ENCODE data around the gene CDH18.
"Not testable (repeated sequence)": the region's sequence is repeated elsewhere in the genome, so short reads cannot be mapped to it uniquely, and the experiment has no call there.

Gene CDH18

GRCh38 chr5:19855031-19855430, 133.0 kb downstream of the CDH18 start:
- DNase-seq = no peak

DNA sequence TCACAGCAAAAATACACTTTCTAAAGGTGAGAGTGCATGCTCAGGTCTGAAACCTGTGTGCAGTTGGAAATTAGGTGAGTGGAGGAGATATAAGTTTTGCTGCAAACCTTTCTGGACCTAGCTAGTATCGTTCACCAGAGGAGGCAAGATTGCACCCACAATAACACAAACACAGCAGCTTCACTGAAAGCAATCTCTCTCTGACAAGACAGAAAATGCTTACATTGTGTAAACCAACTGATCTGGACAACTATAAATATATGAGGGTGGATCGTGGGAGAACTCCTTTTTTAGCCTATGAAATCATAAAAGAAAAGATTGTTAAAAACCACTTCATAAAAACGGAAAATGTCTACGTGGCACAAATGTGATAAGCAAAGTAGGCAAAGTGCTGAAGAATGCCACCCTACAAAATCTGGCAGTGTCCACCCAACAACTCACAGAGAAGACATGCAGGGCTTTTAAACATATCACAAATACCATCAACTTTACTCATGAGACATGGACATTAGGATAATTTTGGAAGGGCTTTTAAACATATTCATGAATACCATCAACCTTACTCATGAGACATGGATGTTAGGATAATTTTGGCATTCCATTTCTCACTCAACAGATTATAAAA, 134.3 kb downstream of the CDH18 start:
- no peak for DNase-seq

DNA sequence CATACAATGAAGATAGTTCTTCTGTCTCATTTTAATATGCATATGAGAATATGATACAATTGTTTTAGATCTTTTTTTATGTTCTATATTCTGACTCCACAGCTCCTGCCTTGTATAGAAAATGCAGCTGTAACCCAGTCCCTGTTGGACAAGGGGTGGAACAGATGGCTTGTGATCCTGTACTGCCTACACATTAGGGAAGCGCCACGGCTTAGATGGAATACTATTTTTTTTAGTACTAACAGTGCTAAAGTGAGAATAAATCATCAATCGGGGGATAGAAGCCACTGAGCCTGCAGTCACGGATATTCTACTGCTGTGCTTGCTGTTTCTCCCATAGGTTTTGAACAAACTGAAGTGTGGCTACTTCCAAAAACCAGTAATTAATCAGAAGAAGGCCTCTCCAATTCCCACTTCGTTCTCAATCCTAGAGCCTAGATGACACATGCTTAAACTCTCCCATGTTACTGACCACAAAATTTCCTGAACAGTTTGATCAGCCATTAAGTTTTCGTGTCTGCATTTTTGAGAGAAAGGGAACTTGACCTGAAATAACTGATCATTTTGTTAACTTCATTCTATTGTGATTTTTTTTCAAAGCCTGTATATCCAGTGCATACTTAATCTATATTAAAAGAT, 150.3 kb downstream of the CDH18 start:
- DNase-seq = no peak

- DNase-seq = no peak
These were observed 152.6 kb downstream of the CDH18 start for GRCh38 chr5:19835442-19835841.

DNA sequence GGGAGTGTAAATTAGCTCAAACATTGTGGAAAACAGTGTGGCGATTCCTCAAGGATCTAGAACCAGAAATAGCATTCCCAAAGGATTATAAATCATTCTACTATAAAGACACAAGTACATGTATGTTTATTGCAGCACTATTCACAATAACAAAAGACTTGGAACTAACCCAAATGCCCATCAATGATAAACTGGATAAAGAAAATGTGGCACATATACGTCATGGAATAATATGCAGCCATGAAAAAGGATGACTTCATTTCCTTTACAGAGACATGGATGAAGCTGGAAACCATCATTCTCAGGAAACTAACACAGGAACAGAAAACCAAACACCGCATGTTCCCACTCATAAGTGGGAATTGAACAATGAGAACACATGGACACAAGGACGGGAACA, 175.3 kb downstream of the CDH18 start:
- DNase-seq = not testable (repeated sequence)

DNA sequence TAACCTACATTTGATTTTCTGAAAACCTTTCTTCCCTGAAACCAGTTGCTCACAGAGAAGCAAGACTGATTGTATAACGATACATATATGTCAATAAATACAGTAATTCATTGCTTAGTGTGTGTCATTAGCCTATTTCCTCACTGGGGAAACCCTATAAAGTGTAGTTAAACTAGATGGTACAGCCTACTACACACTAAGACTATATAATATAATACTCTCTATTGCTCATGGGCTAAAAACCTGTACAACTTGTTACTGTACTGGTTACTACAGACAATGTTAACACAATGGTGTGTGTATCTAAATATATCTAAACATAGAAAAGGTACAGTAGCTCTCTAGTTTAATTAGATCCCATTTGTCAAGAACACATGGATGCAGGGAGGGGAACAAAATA, 181.2 kb downstream of the CDH18 start:
- DNase-seq = no peak

- DNase-seq = no peak
These were observed 185.3 kb downstream of the CDH18 start for GRCh38 chr5:19802686-19803085.

- DNase-seq = no peak
These were observed 192.8 kb downstream of the CDH18 start for GRCh38 chr5:19795218-19795617.

GRCh38 chr5:19790829-19791466, 197.1 kb downstream of the CDH18 start:
- no peak for DNase-seq

GRCh38 chr5:19782566-19782965, 205.4 kb downstream of the CDH18 start:
- no peak for DNase-seq

DNA sequence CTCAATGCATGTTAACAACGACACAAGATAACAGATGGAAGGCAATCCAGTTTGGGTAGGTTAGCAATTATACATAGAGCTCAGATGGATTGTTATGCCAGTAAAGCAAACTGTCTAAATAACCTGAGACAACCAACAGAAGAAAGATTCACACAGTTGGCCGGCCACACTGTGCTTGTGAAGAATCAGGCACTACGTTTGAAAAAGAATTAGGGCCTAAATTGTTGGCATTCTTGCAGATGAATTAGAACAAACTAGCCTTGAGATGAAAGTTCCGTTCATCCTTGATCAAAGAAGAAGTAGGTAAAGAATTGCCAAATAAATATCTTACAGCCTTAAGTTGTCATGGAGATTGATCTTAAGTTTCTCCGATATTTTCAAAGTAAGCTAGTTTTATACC, 210.6 kb downstream of the CDH18 start:
- no peak for DNase-seq

DNA sequence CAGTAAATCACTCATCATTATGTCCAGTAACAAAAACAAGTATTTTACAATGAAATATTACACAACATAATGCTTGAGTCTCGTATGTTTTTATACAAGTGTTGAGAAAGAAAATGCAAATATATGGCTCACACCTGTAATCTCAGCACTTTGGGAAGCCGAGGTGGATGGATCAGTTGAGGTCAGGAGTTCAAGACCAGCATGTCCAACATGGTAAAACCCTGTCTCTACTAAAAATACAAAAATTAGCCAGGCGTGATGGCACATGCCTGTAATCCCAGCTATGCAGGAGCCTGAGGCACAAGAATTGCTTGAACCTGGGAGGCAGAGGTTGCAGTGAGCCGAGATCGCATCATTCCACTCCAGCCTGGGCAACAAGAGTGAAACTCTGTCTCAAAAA, 211.1 kb downstream of the CDH18 start:
- DNase-seq = not testable (repeated sequence)

DNA sequence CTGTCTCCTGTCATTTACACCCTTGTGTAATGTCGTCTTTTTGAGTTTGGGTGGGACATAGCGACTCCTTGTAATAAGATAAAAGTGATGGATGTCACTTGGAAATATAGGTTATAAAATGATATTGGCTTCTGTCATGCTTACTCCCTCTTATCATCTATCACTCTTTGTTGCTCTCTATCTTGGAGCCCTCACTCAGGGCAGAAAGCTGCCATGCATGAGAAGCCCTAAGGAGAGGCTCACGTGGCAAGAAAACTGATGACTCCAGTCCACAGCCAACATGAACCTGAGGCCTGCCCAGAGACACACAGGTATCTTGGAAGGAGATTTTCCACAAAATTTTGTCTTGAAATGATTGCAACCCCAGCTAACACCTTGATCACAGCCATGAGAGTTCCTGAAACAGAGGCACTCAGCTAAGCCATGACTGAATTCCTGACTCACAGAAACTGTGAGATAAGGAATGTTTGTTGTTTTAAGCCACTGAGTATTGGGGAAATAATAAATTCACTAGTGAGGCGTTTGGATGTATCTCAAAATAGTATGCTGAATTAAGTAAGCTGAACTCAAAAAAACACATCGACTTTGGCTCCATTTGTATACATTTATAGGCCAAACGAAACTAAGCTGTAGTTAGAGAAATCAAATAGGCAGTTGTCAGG, 216.7 kb downstream of the CDH18 start:
- no peak for DNase-seq

DNA sequence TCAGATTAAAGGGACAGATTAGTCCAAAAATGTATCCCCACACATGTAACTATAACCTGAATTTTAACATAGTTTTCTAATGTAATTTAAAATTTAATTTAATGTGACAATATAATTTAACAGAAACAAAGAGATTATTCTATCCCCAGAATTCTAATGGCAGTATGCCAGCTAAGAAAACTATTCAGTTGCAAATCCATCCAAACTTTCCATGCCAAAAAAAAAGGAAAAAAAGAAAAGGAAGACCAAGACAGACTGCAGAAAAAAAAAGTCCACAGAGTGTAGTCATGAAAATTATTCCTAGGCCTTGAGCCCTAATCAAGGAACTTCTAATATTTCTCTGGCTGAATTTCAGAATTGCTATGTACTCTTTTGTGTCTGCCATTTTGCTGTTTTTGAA, 217.6 kb downstream of the CDH18 start:
- DNase-seq = no peak

DNA sequence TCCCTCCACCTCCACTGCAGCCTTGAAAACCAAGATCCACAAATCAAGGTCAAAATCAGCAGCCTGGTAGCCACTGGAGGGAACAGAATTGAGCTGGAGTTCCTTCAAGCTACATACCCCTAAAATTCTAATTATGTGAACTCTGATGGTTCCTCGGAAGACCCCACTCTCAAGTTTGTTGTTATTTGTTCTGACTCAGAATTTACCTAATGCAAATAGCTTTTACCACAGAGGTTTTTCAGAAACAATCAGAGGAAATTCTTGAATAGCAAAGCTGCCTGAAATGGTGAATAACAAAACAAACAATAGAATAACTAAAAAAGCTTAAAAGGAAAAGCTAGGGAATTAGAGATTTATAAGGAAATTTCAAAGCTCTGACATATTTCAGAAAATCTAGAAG, 220.0 kb downstream of the CDH18 start:
- no peak for DNase-seq

GRCh38 chr5:19753579-19753978, 234.4 kb downstream of the CDH18 start:
- DNase-seq = no peak

DNA sequence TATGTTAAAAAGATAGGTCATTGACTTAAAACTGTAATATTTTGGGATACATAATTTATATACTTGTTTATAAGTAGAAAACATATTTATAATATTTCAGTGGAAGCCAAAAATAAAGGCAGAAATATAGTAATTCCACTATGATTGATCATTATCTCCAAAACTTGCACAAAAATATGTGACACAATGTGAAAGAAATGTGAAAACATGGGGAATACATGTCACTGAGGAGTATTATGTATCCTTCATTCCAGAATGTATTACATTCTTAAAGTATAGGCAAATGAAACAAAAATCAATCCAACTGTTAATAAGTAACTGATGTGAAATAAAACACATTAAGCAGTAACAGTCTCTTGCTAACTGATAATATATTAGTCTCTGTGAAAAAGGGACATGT, 236.7 kb downstream of the CDH18 start:
- no peak for DNase-seq

DNA sequence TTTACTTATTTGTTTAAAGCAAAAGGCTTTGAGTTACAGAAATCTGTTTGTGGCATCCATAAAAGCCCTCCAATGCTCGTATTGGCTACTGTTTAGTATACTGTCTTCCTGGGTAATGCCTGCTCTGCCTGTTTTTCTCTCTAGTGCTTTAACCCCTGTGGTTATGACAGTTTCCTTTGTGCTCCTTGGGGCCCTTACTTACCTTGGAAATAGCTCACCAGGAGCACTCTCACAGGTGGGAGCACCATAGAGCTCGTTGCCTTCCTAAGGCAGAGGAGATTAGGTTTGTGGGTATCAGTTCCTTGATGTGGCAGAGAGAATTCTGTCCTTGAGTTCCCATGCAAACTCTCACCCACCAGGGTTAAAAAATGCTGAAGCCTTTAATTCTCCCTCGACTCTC, 242.8 kb downstream of the CDH18 start:
- DNase-seq = no peak

DNA sequence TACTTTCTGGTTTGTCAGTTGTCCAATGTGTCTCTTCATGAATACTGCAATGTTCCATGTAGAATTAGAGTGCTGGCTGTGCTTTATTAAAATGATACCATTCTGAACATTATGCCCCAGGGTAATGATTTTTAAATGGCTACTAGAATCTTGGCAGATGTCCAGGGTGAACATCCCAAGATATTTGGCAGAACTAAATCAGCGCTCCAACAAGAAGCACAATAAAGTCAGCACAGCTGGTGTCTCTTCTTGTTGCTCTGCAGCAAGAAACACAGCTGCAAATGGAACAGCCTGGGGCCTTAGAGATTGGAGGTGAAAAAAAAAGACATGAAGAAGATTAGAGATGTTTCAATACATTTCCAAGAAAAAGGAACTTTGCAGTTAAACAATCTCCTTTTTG, 248.3 kb downstream of the CDH18 start:
- no peak for DNase-seq

- no peak for DNase-seq
These were observed 253.2 kb downstream of the CDH18 start for GRCh38 chr5:19734776-19735175.

DNA sequence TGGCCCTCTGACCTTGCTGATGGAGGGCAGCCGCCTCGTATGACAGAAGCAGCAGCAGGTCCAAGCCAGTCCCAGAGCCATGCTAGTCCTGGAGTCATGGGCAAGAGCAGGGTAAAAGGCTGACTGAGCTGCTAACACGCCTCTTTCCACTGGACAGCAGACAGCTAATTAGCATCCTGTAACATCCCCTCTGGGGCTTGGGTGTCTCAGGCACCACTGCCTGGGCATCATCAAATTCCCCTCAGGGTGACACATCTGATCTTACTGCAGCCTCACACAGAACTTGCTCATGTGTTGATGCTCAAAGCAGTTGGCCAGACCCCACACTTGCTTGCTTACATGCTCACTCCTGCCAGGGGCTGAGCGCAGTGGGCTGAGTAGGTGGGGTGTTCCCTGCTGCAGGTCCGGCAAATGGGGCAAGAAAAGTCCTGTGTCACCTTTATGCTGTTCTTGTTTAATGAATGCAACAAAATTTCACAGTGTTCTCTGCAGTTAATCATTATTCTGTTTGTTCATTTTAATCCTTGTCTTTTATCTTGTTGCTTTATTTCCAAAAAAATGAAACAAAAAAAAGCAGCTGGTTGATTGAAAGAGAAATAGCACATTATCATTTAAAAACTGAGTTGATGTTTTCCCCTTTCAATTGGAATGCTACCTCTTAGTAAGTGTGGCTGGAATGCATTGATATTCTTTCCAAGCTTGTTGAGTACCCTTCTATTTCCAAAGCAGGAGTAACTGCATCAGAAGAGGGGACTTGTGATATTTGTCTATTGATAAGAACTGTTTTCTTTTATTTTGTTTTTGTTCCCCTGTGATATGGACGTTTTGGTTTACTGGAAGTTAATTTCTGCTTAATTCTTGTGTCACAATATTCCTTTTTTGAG, 254.1 kb downstream of the CDH18 start:
- no peak for DNase-seq

GRCh38 chr5:19728571-19728970, 259.4 kb downstream of the CDH18 start:
- no peak for DNase-seq

- DNase-seq = no peak
These were observed 268.9 kb downstream of the CDH18 start for GRCh38 chr5:19719109-19719508.
